HG03342 (cell line): Measurements from ENCODE around the gene AKT1.

Experiments
- ATAC-seq: cut with Tn5 transposase; IDR thresholded peaks from one replicate; pipeline ENCODE4 v1.9.1; 2021; ENCODE audit warnings: mild to moderate bottlenecking, moderate library complexity; ENCODE audit not compliant: unreplicated experiment

The AKT1 gene

GRCh38 chr14:104800015-104800770 is 4.6 kb upstream of the AKT1 start:
- ATAC-seq = peak; percentile 39

DNA sequence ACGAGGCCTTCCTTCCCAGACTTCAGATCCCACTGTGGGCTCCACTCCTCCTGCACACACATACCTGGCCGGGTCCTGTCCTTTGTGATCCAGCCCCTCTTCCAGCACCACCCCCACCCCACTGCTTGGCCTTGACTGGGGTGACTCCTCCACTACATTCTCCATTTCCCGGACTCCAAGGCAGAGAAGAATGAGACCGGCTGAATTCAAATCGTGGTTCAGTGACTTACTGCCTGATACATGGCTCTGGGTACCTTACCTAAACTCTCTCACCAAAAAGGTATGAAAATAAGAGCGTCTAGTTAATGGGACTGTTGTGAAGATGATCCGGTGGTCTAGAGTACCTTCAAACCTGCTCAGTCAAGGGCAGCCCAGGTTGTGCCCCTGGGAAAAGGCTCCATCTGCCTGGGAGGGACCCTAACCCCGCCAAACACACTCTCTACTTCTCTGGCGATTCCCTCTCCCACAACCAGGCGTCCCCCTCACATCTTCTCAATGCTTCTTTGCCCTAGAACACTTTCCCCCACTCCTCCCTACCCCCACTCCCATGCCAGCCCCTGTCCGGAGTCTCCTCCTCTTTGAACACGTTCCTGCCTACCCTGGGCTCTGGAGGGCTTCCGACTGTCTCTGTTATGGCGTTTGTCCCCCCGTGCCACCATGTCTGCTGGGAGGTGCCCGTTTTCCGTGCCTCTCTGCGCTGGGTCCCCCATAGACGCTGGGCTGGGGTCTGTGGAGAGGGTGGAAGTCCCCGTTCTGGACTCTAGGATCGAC is 3.9 kb upstream of the AKT1 start:
- no peak for ATAC-seq

DNA sequence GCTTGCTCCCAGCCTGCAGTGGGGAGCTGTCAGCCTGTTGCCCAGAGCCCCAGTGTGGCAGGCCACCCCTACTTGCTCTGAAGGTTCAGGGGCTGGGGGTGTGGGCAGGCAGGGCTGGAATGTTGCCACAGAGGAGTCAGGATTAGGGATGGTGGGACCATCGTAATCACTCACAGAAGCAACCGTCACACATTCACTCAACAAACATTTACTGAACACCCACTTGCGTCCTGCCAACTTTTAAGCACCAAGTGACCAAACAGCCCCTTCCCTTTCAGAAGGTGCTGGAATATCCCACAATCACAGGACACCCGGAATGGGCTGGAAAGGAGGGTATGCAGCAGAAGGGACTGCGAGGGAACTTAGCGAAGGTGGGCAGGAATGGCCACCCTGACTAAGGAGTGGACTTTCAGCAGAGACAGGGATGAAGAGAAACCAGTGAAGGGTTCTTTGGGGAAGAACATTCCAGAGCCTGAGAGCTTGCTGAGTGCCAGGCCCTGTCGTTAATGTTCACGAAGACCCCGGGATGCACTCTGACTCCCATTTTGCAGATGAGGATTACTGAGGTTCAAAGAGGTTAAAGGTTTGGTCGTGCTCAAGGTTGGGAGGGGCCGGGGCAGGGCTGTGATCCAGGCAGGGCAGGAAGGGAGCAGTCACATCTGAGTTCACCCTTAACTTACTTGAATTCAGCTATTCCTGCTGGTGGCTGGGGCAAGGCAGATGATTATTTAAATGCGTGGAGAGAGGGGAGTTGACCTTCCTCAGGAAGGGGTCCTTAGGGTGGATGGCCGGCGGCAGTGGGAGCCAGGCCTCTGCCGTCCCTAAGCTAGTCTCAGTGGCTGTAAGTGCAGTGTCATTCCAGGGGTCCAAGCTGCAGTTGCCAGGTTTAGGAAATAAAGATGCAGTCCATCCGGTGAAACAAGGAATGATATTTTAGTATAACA is 3.0 kb upstream of the AKT1 start:
- ATAC-seq = no peak

- ATAC-seq = no peak
Observed at GRCh38 chr14:104797115-104798044, 1.8 kb upstream of the AKT1 start.

DNA sequence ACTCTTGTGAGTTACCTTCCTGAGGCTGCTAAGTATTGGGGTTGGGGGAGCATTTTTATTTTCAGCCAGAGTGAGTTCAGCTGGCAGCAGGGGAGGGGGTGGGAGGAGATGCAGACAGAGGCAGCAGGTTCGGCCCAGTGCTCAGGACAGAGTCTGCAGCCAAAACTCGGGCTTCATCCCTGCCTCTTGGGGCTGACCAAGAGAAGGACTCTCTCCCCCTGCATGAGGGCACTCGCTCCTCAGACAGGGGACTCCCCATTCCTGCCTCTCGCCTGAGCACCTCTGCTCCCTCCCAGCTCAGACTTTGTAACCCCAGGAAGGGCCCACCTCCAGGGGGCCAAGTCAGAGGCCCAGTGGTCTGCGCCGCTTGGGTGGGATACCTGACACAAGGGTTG is 1.1 kb upstream of the AKT1 start:
- ATAC-seq = no peak

DNA sequence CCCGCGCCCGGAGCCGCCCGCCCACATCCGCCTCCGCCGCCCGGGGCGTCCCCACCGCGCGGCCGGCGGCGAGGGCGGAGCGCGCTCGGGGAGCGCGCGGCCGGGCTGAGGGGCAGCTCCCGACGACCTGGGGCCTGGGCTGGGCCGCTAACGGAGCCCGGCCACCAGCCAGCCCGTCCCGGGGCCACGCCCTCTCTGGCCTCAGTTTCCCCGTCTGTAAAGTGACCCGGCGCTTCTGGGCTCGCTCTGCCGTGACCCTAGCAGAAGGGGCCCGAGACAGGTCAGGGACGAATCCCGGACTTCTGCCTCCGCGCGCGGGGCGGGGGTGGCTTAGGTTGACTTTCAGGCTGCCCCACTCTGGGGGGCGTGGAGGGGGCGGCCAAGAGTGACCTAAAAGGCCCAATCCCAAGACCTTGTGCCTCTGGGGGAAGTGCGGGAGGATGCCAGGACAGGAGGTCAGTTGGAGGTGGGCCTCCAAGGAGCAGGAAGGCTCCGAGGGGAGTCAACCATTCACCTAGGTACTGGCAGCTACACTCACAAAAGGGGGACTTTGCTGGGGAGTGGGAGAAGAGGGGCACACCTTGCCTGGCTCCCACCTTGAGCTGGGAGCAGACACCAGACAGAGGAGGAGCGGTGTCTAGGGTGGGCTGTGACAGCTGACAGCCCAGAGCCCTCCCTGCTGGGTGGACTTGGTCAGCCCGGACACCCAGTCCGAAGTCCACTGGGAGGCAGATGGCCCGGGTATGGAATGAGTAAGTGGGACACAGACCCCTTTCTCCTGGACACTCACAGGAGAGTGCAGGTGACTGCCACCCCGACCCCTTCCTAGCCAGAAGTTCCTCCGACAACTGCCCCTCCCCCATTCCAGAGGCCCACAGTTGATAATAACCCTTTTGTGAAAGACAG is 486 bp upstream of the AKT1 start:
- ATAC-seq = no peak

GRCh38 chr14:104794631-104794992 is 936 bp downstream of the AKT1 start:
- ATAC-seq = no peak

- ATAC-seq = no peak
Observed at GRCh38 chr14:104794099-104794498, 1.4 kb downstream of the AKT1 start.

DNA sequence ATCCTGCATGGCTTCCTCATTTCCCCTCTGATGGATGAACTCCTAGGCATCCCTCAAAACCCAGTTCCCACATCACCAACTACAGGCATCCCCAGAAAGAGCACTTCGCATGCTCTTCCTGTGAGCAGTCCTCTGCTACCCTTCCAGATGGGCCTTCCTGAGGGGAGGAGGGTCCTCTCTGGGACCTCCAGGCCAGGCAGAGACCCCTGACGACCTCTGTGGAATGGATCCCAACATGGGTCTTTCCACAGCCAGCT is 1.9 kb downstream of the AKT1 start:
- no peak for ATAC-seq

- no peak for ATAC-seq
Observed at GRCh38 chr14:104792945-104793702, 2.4 kb downstream of the AKT1 start.

DNA sequence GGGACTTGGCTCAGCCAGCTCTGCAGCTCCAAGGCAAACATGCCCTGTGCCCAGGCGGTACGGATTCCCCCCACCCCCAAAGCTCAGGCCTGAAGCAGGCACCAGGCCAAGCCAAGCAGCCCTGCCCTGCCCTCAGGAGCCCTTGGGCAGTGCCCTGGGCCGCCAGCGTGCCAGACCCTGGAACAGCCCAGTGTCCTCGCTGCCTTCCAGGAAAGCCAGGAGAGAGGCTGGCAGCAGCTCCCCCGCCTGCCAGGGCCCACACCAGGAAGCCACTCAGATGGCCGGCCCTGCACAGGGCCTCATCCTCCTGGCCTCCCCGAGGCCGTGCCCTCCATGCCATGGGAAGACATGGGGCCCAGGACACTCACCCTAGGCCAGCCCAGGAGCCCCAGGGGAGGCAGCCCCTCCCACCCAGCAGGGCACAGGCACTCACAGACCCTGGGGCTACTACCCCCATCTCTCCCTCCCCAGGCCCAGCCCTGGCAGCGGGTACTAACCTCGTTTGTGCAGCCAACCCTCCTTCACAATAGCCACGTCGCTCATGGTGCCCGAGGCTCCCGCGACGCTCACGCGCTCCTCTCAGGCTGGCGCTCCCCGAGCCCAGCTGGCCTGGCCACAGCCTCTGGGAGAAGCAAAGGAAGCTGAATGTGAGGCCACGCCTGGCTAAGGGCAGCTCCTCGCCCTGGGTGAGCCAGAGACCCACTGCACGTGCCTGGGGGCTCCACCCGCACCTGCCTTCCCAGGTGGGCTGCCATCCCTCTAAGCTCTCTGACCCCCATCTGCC is 3.3 kb downstream of the AKT1 start:
- ATAC-seq = no peak

GRCh38 chr14:104791425-104791824 is 4.1 kb downstream of the AKT1 start:
- ATAC-seq = no peak

DNA sequence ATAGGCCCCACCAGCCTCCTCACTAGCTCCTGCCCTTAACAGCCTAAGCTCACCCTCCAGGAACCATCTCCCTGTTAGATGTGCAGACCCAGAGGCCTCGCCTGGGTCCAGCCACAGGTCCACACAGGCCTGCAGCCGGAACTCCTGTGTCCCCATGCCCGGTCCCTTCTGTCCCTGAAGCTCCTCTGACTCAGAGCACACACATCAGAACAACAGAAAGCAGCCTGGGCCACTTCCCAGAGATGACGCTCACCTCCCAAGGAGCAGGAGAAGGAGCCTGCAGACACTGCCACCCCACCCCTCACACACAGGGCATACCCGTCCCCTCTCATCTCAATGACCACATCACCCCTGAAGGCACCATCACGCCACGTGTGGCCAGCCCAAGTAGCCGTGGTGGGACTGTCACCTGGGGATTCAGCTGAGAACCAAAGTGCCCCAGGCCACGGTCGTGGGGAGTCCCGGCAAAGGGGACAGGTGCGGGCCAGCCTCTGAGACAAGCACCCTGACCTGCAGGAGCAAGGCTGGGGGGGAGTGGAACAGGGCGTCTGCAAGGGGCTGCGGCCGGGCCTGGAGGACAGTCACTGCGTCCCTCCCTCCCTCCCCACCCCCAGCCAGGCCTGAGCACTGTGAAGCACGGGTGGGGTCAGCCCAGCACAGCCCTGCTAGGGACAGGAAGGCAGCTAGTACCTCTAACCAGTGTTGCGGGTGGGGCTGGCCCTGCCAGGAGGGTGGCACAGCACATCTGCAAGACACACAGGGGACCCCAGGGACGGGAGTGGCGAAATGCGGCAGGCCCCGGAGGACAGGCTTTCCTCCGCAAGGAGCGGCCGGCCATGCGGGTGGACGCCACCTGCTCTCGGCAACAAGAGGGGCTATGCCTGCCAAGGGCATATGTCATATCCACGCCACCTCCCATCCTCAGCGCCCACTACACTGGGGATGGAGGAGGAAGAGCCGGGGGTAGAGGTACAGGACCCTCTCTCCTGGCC is 5.5 kb downstream of the AKT1 start:
- ATAC-seq = no peak

GRCh38 chr14:104788873-104789663 is 6.5 kb downstream of the AKT1 start:
- no peak for ATAC-seq

DNA sequence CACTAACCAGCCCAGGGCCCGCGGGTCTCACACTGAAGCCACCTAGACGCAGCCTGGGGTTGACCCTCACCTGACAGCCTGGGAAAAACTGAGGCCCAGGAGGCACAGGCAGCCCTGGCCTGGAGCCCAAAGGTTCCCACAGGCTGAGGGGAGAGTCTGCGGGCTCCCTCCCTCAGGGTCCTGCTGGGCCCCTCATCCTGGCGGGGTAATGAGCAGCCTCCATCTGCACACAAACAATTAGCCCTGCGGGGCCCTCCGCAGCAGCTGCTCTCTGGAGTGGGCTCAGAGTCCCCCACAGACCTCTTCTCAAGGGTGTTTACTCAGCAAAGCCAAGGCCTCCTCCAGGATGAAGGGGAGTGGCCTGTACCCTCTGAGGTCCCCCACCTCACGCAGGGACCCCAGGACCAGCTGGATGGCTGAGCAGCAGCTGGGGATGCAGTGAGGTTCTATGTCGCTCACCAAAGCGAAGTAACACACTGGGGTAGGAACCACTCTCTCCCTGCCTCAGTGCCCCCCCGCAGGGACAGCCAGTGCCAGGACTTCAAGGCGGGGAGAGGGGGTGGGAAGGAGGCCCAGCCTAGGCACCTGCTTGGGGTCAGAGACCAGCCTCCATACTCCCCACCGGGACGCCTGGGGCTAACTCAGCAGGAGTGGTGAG is 7.3 kb downstream of the AKT1 start:
- no peak for ATAC-seq

- ATAC-seq = no peak
Observed at GRCh38 chr14:104787736-104788135, 7.8 kb downstream of the AKT1 start.
